SIG-M5 treated with dmso at 0.1 percent for 504 hours (cell line): ENCODE measurements around the gene AP1B1.
"Not testable (repeated sequence)": the region's sequence is repeated elsewhere in the genome, so short reads cannot be mapped to it uniquely, and the experiment has no call there.

Experiments used
- DNase-seq: peaks from one replicate; lab custom pipeline; 2025; ENCODE audit not compliant: unreplicated experiment; lab: John Stamatoyannopoulos, UW

Gene AP1B1

GRCh38 chr22:29351891-29352290, 36.5 kb downstream of the AP1B1 start:
- no peak for DNase-seq

GRCh38 chr22:29351042-29351441, 37.3 kb downstream of the AP1B1 start:
- DNase-seq = no peak

- DNase-seq = no peak
Observed at GRCh38 chr22:29348956-29349355, 39.4 kb downstream of the AP1B1 start.

GRCh38 chr22:29348041-29348440, 40.3 kb downstream of the AP1B1 start:
- no peak for DNase-seq

- no peak for DNase-seq
Observed at GRCh38 chr22:29346659-29347058, 41.7 kb downstream of the AP1B1 start.

- DNase-seq = no peak
Observed at GRCh38 chr22:29345932-29346331, 42.4 kb downstream of the AP1B1 start.

GRCh38 chr22:29344889-29345288, 43.5 kb downstream of the AP1B1 start:
- DNase-seq = not testable (repeated sequence)

- peak; percentile 33 for DNase-seq
Observed at GRCh38 chr22:29344137-29344536, 44.2 kb downstream of the AP1B1 start.

GRCh38 chr22:29343313-29343805, 45.0 kb downstream of the AP1B1 start:
- DNase-seq = no peak

GRCh38 chr22:29342577-29343312, 45.6 kb downstream of the AP1B1 start:
- no peak for DNase-seq

- peak; percentile 12 for DNase-seq
Observed at GRCh38 chr22:29342177-29342576, 46.2 kb downstream of the AP1B1 start.

- no peak for DNase-seq
Observed at GRCh38 chr22:29341849-29342127, 46.6 kb downstream of the AP1B1 start.

- no peak for DNase-seq
Observed at GRCh38 chr22:29341056-29341848, 47.1 kb downstream of the AP1B1 start.

GRCh38 chr22:29340566-29340965, 47.8 kb downstream of the AP1B1 start:
- DNase-seq = no peak

- DNase-seq = no peak
Observed at GRCh38 chr22:29339381-29340235, 48.8 kb downstream of the AP1B1 start.

- no peak for DNase-seq
Observed at GRCh38 chr22:29338398-29338797, 50.0 kb downstream of the AP1B1 start.

GRCh38 chr22:29337631-29338284, 50.6 kb downstream of the AP1B1 start:
- DNase-seq = no peak

- DNase-seq = no peak
Observed at GRCh38 chr22:29336751-29337490, 51.4 kb downstream of the AP1B1 start.

- DNase-seq = no peak
Observed at GRCh38 chr22:29335656-29336055, 52.7 kb downstream of the AP1B1 start.

- DNase-seq = no peak
Observed at GRCh38 chr22:29334696-29335344, 53.5 kb downstream of the AP1B1 start.
